Neural cell (in vitro differentiated cells): Measurements from ENCODE around the gene OLFM3.

Source experiments
- EP300 ChIP-seq: fragments of 450-650 bp; conservative IDR thresholded peaks from 2 replicates; pipeline ENCODE4 v1.6.1; 2014; ENCODE audit warnings: antibody characterized with exemption, mild to moderate bottlenecking, moderate library complexity; ENCODE audit not compliant: poor library complexity, severe bottlenecking
- EZH2 ChIP-seq: fragments of 200-600, 300-800 bp; shearing (Covaris generic), sonication (generic); IDR thresholded peaks from 2 replicates; pipeline ENCODE4 v1.6.1; 2014; ENCODE audit warnings: antibody characterized with exemption, low read length, borderline replicate concordance, mild to moderate bottlenecking; ENCODE audit not compliant: insufficient read depth, poor library complexity, severe bottlenecking
- MXI1 ChIP-seq: fragments of 450-650 bp; conservative IDR thresholded peaks from 2 replicates; pipeline ENCODE4 v1.6.1; 2014; ENCODE audit warnings: antibody characterized with exemption, mild to moderate bottlenecking; ENCODE audit not compliant: poor library complexity, severe bottlenecking
- POLR2AphosphoS5 ChIP-seq: IDR thresholded peaks from 2 replicates; pipeline ENCODE4 v1.6.1; 2012
- SMC3 ChIP-seq: fragments of 450-650 bp; conservative IDR thresholded peaks from 2 replicates; pipeline ENCODE4 v1.6.1; 2014; ENCODE audit warnings: antibody characterized with exemption, mild to moderate bottlenecking, moderate library complexity; ENCODE audit not compliant: poor library complexity
- TAF1 ChIP-seq: IDR thresholded peaks from 2 replicates; pipeline ENCODE4 v1.6.1; 2012; ENCODE audit warnings: low read depth
- TF ChIP-seq, protein P1 (sequence below): fragments of 450-650 bp; IDR thresholded peaks from 2 replicates; pipeline ENCODE4 v1.5.1; 2014; ENCODE audit warnings: antibody characterized with exemption, mild to moderate bottlenecking, moderate library complexity; ENCODE audit not compliant: poor library complexity, severe bottlenecking
- TF ChIP-seq, protein P2 (sequence below): IDR thresholded peaks from 2 replicates; pipeline ENCODE4 v1.6.1; 2012; ENCODE audit warnings: borderline replicate concordance

DNA sequence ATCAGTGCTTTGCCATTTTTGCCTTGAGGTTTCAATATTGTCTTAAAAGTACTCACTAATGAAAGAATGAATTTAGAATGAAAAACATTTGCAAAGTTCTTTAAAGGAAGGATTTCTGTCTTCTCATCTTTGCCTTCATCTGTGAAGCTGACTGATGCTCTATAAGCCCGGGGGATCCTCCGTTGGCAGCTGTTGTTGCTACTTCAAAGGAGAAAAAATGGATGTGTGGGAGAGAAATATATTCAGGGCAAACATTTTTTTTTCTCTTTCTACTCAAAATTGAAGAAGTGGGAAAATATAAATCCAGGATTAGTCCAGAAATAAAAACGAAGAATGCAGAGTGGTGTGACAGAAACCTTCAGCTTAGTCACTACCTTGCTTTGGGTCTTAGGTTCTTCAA lies 142.5 kb downstream of the OLFM3 start:
- TF ChIP-seq POLR2AphosphoS5: no peak
- TF ChIP-seq, protein P1, sequence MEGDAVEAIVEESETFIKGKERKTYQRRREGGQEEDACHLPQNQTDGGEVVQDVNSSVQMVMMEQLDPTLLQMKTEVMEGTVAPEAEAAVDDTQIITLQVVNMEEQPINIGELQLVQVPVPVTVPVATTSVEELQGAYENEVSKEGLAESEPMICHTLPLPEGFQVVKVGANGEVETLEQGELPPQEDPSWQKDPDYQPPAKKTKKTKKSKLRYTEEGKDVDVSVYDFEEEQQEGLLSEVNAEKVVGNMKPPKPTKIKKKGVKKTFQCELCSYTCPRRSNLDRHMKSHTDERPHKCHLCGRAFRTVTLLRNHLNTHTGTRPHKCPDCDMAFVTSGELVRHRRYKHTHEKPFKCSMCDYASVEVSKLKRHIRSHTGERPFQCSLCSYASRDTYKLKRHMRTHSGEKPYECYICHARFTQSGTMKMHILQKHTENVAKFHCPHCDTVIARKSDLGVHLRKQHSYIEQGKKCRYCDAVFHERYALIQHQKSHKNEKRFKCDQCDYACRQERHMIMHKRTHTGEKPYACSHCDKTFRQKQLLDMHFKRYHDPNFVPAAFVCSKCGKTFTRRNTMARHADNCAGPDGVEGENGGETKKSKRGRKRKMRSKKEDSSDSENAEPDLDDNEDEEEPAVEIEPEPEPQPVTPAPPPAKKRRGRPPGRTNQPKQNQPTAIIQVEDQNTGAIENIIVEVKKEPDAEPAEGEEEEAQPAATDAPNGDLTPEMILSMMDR: no peak
- TF ChIP-seq EP300: no peak
- TF ChIP-seq TAF1: no peak
- TF ChIP-seq EZH2: no peak
- no peak for TF ChIP-seq MXI1
- TF ChIP-seq SMC3: no peak
- TF ChIP-seq, protein P2, sequence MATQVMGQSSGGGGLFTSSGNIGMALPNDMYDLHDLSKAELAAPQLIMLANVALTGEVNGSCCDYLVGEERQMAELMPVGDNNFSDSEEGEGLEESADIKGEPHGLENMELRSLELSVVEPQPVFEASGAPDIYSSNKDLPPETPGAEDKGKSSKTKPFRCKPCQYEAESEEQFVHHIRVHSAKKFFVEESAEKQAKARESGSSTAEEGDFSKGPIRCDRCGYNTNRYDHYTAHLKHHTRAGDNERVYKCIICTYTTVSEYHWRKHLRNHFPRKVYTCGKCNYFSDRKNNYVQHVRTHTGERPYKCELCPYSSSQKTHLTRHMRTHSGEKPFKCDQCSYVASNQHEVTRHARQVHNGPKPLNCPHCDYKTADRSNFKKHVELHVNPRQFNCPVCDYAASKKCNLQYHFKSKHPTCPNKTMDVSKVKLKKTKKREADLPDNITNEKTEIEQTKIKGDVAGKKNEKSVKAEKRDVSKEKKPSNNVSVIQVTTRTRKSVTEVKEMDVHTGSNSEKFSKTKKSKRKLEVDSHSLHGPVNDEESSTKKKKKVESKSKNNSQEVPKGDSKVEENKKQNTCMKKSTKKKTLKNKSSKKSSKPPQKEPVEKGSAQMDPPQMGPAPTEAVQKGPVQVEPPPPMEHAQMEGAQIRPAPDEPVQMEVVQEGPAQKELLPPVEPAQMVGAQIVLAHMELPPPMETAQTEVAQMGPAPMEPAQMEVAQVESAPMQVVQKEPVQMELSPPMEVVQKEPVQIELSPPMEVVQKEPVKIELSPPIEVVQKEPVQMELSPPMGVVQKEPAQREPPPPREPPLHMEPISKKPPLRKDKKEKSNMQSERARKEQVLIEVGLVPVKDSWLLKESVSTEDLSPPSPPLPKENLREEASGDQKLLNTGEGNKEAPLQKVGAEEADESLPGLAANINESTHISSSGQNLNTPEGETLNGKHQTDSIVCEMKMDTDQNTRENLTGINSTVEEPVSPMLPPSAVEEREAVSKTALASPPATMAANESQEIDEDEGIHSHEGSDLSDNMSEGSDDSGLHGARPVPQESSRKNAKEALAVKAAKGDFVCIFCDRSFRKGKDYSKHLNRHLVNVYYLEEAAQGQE: no peak
